GM12878 (cell line): Measurements from ENCODE around the gene STRA6. TPM values are rescaled to one million over a fixed set of nuclear protein-coding genes. Genes with fewer than 3 reads are reported as not detected.

Experiments used
- ATAC-seq: fragments of 200-7000 bp; cut with Tn5 transposase; 3 replicates; pipeline ENCODE4 v1.9.1; 2020; ENCODE audit warnings: mild to moderate bottlenecking, moderate library complexity
- BruUV-seq: library from RNA; stranded (reverse); fragments of 400-500 nt; replicated peaks from 2 replicates; lab custom pipeline; 2021; lab: Mats Ljungman, UMichigan
- CTCF ChIA-PET: fragments of 300-600 bp; sonication (Branson Sonifier 250); formaldehyde crosslinking; extraction: SDS; loops from one replicate; lab custom pipeline; 2021; ENCODE audit warnings: inconsistent platforms; lab: Yijun Ruan, JAX
- POLR2A ChIA-PET: fragments of 350-600 bp; formaldehyde crosslinking; extraction: SDS; loops from one replicate; lab custom pipeline; 2021; ENCODE audit warnings: inconsistent platforms; lab: Charles Lee
- RAD21 ChIA-PET: fragments of 300-600 bp; sonication (Branson Sonifier 250); formaldehyde crosslinking; loops from one replicate; lab custom pipeline; 2023; ENCODE audit warnings: antibody characterized with exemption; ENCODE audit not compliant: unreplicated experiment; lab: Charles Lee
- SMC1A ChIA-PET: fragments of 300-600 bp; sonication (Branson Sonifier 250); formaldehyde crosslinking; loops from one replicate; lab custom pipeline; 2023; ENCODE audit not compliant: unreplicated experiment, uncharacterized antibody; lab: Charles Lee
- DNase-seq: peaks from one replicate; pipeline ENCODE4 v3.0.0-alpha.2; 2011; ENCODE audit warnings: low read depth, low spot score
- FAIRE-seq: peaks from 3 replicates; lab custom pipeline; 2011; peaks lifted over from hg19 to GRCh38; lab: Jason Lieb, UNC
- H2AFZ ChIP-seq: 2 replicates; pipeline ENCODE4 v1.6.0; 2011; ENCODE audit warnings: low read depth, low read length, control low read depth; ENCODE audit not compliant: control insufficient read depth
- H3K27ac ChIP-seq: 2 replicates; pipeline ENCODE4 v1.5.1; 2011; ENCODE audit warnings: control low read depth; ENCODE audit not compliant: control insufficient read depth, insufficient read depth
- H3K27me3 ChIP-seq, 2 experiments: replicated peaks in 1 of 2; 2 replicates each; pipeline versions ENCODE4 v1.6.0 to v1.6.1; 2011; ENCODE audit warnings: low read length in 1 of 2; ENCODE audit not compliant: control insufficient read depth in 2 of 2, insufficient read depth in 2 of 2
- H3K36me3 ChIP-seq, 2 experiments: 2 replicates each; pipeline ENCODE4 v1.5.1; 2011; ENCODE audit warnings: low read length in 1 of 2; ENCODE audit not compliant: control insufficient read depth in 2 of 2, insufficient read depth in 2 of 2
- H3K4me1 ChIP-seq: 2 replicates; pipeline ENCODE4 v1.6.1; 2011; ENCODE audit warnings: mild to moderate bottlenecking, low read length, moderate library complexity, mixed read lengths; ENCODE audit not compliant: control insufficient read depth, insufficient read depth
- H3K4me2 ChIP-seq: 2 replicates; pipeline ENCODE4 v1.6.0; 2011; ENCODE audit warnings: control low read depth; ENCODE audit not compliant: control insufficient read depth, insufficient read depth
- H3K4me3 ChIP-seq: fragments of 200-600 bp; sonication (generic); 2 replicates; pipeline ENCODE4 v1.5.1; 2016
- H3K79me2 ChIP-seq: 2 replicates; pipeline ENCODE4 v1.6.0; 2011; ENCODE audit warnings: low read length; ENCODE audit not compliant: control insufficient read depth, insufficient read depth
- H3K9ac ChIP-seq: 2 replicates; pipeline ENCODE4 v1.8.0; 2011; ENCODE audit warnings: low read length, control low read depth, mixed read lengths; ENCODE audit not compliant: control insufficient read depth, insufficient read depth
- H3K9me3 ChIP-seq: replicated peaks from 3 replicates; pipeline ENCODE4 v1.5.1; 2011; ENCODE audit warnings: mild to moderate bottlenecking, low read length; ENCODE audit not compliant: control insufficient read depth, insufficient read depth
- H4K20me1 ChIP-seq: 2 replicates; pipeline ENCODE4 v1.6.0; 2011; ENCODE audit not compliant: control insufficient read depth, insufficient read depth
- RAD21 ChIP-seq: IDR thresholded peaks from 2 replicates; pipeline ENCODE4 v1.6.1; 2011; ENCODE audit warnings: mild to moderate bottlenecking, low read depth, low read length, moderate library complexity; ENCODE audit not compliant: insufficient read depth
- SMC3 ChIP-seq: IDR thresholded peaks from 2 replicates; pipeline ENCODE4 v1.6.1; 2011; ENCODE audit warnings: low read length, improper control_type of control experiment, borderline replicate concordance
- TCF12 ChIP-seq: IDR thresholded peaks from 2 replicates; pipeline ENCODE4 v1.6.1; 2011; ENCODE audit warnings: low read depth, mild to moderate bottlenecking, low read length
- WGBS: methylation state at CpG from one replicate; pipeline ENCODE4 v1.1.6; 2016; ENCODE audit warnings: low lambda C conversion rate; ENCODE audit not compliant: insufficient replicate concordance, insufficient coverage; ENCODE audit errors: missing lambda C conversion rate; 5-methylcytosine and 5-hydroxymethylcytosine counted together
- in situ Hi-C: fragments of 300-500 bp; cut with MboI; formaldehyde crosslinking; loops from 9 replicates; pipeline ENCODE4 v1.14.3; 2018; ENCODE audit warnings: mixed read lengths
- intact Hi-C: fragments of 100-400 bp; cut with micrococcal nuclease; formaldehyde crosslinking; loops from one replicate; pipeline ENCODE4 v1.14.2; 2022; ENCODE audit not compliant: unreplicated experiment
- polyA plus RNA-seq, 11 experiments: library from polyadenylated mRNA; depleted of rRNA in 4 of 11; unstranded in 6 of 11; stranded (reverse) in 5 of 11; fragments of >200 nt; fragmentation: Nextera tagmentation in 4 of 11; fragmentation: Illumina TruSeq in 1 of 11; extraction: Ambion mirVana in 4 of 11; extraction: Trizol in 1 of 11; gene quantifications; 1 replicate in 1 of 11; 2 replicates in 10 of 11; pipeline versions ENCODE4 v1.2.1 to v1.2.3, GENCODE V29; 2011 to 2016; ENCODE audit warnings: inconsistent platforms in 2 of 11, missing spikeins in 2 of 11, low read depth in 1 of 11
- total RNA-seq, 4 experiments: library from RNA; depleted of rRNA in 3 of 4; stranded (reverse); fragments of >200 nt in 3 of 4; fragmentation: Illumina TruSeq in 1 of 4; extraction: Trizol in 1 of 4; gene quantifications; 2 replicates each; pipeline versions ENCODE4 v1.2.1 to v1.2.3, GENCODE V29; 2013 to 2021
- TF ChIP-seq, protein P1 (sequence below), 3 experiments: IDR thresholded peaks in 2 of 3; conservative IDR thresholded peaks in 1 of 3; 2 replicates each; pipeline ENCODE4 v1.5.1; 2011; ENCODE audit warnings: low read depth in 3 of 3, low read length in 3 of 3, mild to moderate bottlenecking in 3 of 3, control low read depth in 2 of 3, moderate library complexity in 2 of 3, inconsistent platforms in 1 of 3, mixed read lengths in 1 of 3; ENCODE audit not compliant: control insufficient read depth in 2 of 3, insufficient read depth in 1 of 3; ENCODE audit errors: extremely low read depth in 1 of 3

STRA6 gene
- total and polyA plus RNA-seq, 10 of the 15 experiments (the other 5 are each of a cell fraction or from before 2014, with no cell fraction given), result 0.31 to 10.8 (median 5.8) TPM

- peak; percentile 79 for ATAC-seq
- no peaks in the 10 kb centered on the region for H3K4me1 ChIP-seq
- H3K79me2 ChIP-seq, result no peaks in the 10 kb centered on the region
- H2AFZ ChIP-seq, result peak overlapping the region; percentile 11; the same call in 1 of the 2 replicates
- in situ Hi-C loops (no loop called here), intact Hi-C loops (no loop called here)
- no peak overlapping the region for H3K9ac ChIP-seq
- CTCF ChIA-PET, result interaction anchor here (1.1 kb wide), 1 partner anchor 163 kb away, joined by 5 read pairs; no protein-coding TSS in a partner anchor
- BruUV-seq, result no TSS peak
- H3K9me3 ChIP-seq, result no peaks in the 10 kb centered on the region; the same call in 2 of the 3 replicates
- H3K27ac ChIP-seq, result no peak overlapping the region
- H3K4me2 ChIP-seq, result no peak overlapping the region
- H3K27me3 ChIP-seq, result no peaks in the 10 kb centered on the region
- POLR2A ChIA-PET, result no interaction called here
- no peak for DNase-seq
- TF ChIP-seq TCF12 (no peak), SMC3 (peak; percentile 38; the same call in 1 of the 2 replicates), RAD21 (peak; percentile 50)
- TF ChIP-seq, protein P1, sequence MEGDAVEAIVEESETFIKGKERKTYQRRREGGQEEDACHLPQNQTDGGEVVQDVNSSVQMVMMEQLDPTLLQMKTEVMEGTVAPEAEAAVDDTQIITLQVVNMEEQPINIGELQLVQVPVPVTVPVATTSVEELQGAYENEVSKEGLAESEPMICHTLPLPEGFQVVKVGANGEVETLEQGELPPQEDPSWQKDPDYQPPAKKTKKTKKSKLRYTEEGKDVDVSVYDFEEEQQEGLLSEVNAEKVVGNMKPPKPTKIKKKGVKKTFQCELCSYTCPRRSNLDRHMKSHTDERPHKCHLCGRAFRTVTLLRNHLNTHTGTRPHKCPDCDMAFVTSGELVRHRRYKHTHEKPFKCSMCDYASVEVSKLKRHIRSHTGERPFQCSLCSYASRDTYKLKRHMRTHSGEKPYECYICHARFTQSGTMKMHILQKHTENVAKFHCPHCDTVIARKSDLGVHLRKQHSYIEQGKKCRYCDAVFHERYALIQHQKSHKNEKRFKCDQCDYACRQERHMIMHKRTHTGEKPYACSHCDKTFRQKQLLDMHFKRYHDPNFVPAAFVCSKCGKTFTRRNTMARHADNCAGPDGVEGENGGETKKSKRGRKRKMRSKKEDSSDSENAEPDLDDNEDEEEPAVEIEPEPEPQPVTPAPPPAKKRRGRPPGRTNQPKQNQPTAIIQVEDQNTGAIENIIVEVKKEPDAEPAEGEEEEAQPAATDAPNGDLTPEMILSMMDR (IDR thresholded peaks at IDR 0.05 in 2 of 3, conservative IDR thresholded peaks at IDR 0.05 in 1 of 3; ENCODE audit: control insufficient read depth in 2 of 3, extremely low read depth in 1 of 3, insufficient read depth in 1 of 3, low read depth in 3 of 3, low read length in 3 of 3), result peak in 2 of 3 experiments; percentile 19 to 28; a peak in 1 of 6 replicates
- SMC1A ChIA-PET, result no interaction called here
- peak; percentile 85 for FAIRE-seq
- whole genome bisulfite sequencing, result 43% methylated on average over 6 of the region's 6 CpGs
- RAD21 ChIA-PET, result no interaction called here
- H3K4me3 ChIP-seq, result no peak overlapping the region
- H3K36me3 ChIP-seq, result no peaks in the 10 kb centered on the region
- no peaks in the 10 kb centered on the region for H4K20me1 ChIP-seq
These were observed 58.3 kb downstream of the STRA6 start for GRCh38 chr15:74144153-74144775.
